CD8-positive, alpha-beta memory T cell (primary cell): ENCODE measurements around the gene FKBP1A. TPM values are rescaled to one million over a fixed set of nuclear protein-coding genes. Genes with fewer than 3 reads are reported as not detected.
"Not testable (repeated sequence)": the region's sequence is repeated elsewhere in the genome, so short reads cannot be mapped to it uniquely, and the experiment has no call there.

Experiments used
- CTCF ChIA-PET: fragments of 350-600 bp; sonication (Branson Sonifier 250); formaldehyde crosslinking; loops from one replicate; lab custom pipeline; 2021; ENCODE audit warnings: antibody characterized with exemption; lab: Charles Lee
- POLR2A ChIA-PET: fragments of 350-600 bp; sonication (Branson Sonifier 250); formaldehyde crosslinking; loops from one replicate; lab custom pipeline; 2021; ENCODE audit warnings: antibody characterized with exemption; lab: Charles Lee
- DNase-seq, 5 donors: peaks; one replicate each; pipeline versions ENCODE4 v3.0.0 to v3.0.0-alpha.2; 2020 to 2022; ENCODE audit warnings: mixed read lengths in 1 of 5
- H3K27ac ChIP-seq: one replicate; pipeline ENCODE4 v1.7.0; 2013; ENCODE audit warnings: low read depth, mild to moderate bottlenecking, low read length, moderate library complexity
- H3K27me3 ChIP-seq: 2 replicates; pipeline ENCODE4 v1.7.0; 2013; ENCODE audit warnings: low read length, mild to moderate bottlenecking; ENCODE audit not compliant: insufficient read depth, poor library complexity, severe bottlenecking
- H3K36me3 ChIP-seq: 2 replicates; pipeline ENCODE4 v1.7.0; 2013; ENCODE audit warnings: mild to moderate bottlenecking, low read length, moderate library complexity; ENCODE audit not compliant: insufficient read depth
- H3K4me1 ChIP-seq: 2 replicates; pipeline ENCODE4 v1.7.0; 2013; ENCODE audit warnings: mild to moderate bottlenecking, low read length, moderate library complexity; ENCODE audit not compliant: insufficient read depth
- H3K4me3 ChIP-seq: 2 replicates; pipeline ENCODE4 v1.7.0; 2013; ENCODE audit warnings: mild to moderate bottlenecking, low read length
- H3K9me3 ChIP-seq: 2 replicates; pipeline ENCODE4 v1.7.0; 2013; ENCODE audit warnings: mild to moderate bottlenecking, low read length
- H3K27ac Mint-ChIP-seq, 8 donors: one replicate each; pipeline ENCODE4 v1.8.0; 2020 to 2021; ENCODE audit warnings: mixed read lengths in 8 of 8, mild to moderate bottlenecking in 6 of 8, inconsistent platforms in 3 of 8, moderate library complexity in 3 of 8
- H3K27me3 Mint-ChIP-seq, 2 donors: one replicate each; pipeline ENCODE4 v1.8.0; 2020 to 2021; ENCODE audit warnings: mixed read lengths in 2 of 2, mild to moderate bottlenecking in 1 of 2, moderate library complexity in 1 of 2
- H3K36me3 Mint-ChIP-seq, 3 donors: one replicate each; pipeline ENCODE4 v1.8.0; 2020 to 2021; ENCODE audit warnings: mixed read lengths in 3 of 3, inconsistent platforms in 1 of 3, mild to moderate bottlenecking in 1 of 3
- H3K4me1 Mint-ChIP-seq, 3 donors: one replicate each; pipeline ENCODE4 v1.8.0; 2020 to 2021; ENCODE audit warnings: mixed read lengths in 3 of 3, inconsistent platforms in 1 of 3, mild to moderate bottlenecking in 1 of 3
- H3K4me3 Mint-ChIP-seq, 7 donors: one replicate each; pipeline ENCODE4 v1.8.0; 2020 to 2021; ENCODE audit warnings: mixed read lengths in 7 of 7, mild to moderate bottlenecking in 6 of 7, moderate library complexity in 4 of 7, inconsistent platforms in 2 of 7
- H3K9me3 Mint-ChIP-seq, 5 donors: one replicate each; pipeline ENCODE4 v1.8.0; 2020 to 2022; ENCODE audit warnings: mixed read lengths in 5 of 5, mild to moderate bottlenecking in 3 of 5, moderate library complexity in 2 of 5, inconsistent platforms in 1 of 5
- polyA plus RNA-seq: library from polyadenylated mRNA; unstranded; fragments of 300-500 nt; fragmentation: Illumina TruSeq; gene quantifications from one replicate; pipeline ENCODE4 v1.2.3, GENCODE V29; 2021
- total RNA-seq, 2 experiments: library from RNA; stranded (reverse); gene quantifications; one replicate each; pipeline ENCODE4 v1.2.3, GENCODE V29; 2021

The FKBP1A gene
- total and polyA plus RNA-seq, 3 experiments from 2014 or later, result 43.1 to 274 (median 274) TPM

- Mint-ChIP-seq H3K9me3 (peaks cover 16 to 36% (median 26%) of the 10 kb centered on the region in 5 donors), H3K27me3 (peaks cover 13 to 15% of the 10 kb centered on the region in 2 donors), H3K27ac (peak overlapping the region in 1 of 8 donors; percentile 74), H3K4me1 (no peaks in the 10 kb centered on the region), H3K4me3 (no peak overlapping the region), H3K36me3 (peaks cover 5 to 24% (median 7%) of the 10 kb centered on the region in 3 donors)
- H3K27me3 ChIP-seq, result no peaks in the 10 kb centered on the region
- DNase-seq, result no peak
- H3K36me3 ChIP-seq, result no peaks in the 10 kb centered on the region
- peaks cover 4% of the 10 kb centered on the region for H3K9me3 ChIP-seq
- no peaks in the 10 kb centered on the region for H3K4me1 ChIP-seq
- no peak overlapping the region for H3K27ac ChIP-seq
- no peak overlapping the region for H3K4me3 ChIP-seq
- ChIA-PET POLR2A (no interaction called here), CTCF (interaction anchor here (0.6 kb wide), 1 partner anchor 21 kb away, joined by 3 read pairs; no protein-coding TSS in a partner anchor)
Measured at GRCh38 chr20:1415667-1416468, 23.0 kb upstream of the FKBP1A start.

- H3K27ac ChIP-seq, result no peak overlapping the region
- H3K27me3 Mint-ChIP-seq, result peaks cover 7 to 15% of the 10 kb centered on the region in 2 donors
- no peaks in the 10 kb centered on the region for H3K4me1 Mint-ChIP-seq
- H3K27ac Mint-ChIP-seq, result no peak overlapping the region
- H3K4me1 ChIP-seq, result no peaks in the 10 kb centered on the region
- H3K9me3 ChIP-seq, result no peaks in the 10 kb centered on the region
- H3K4me3 ChIP-seq, result no peak overlapping the region
- no peak for DNase-seq
- H3K36me3 Mint-ChIP-seq, result peaks cover 5 to 19% (median 5%) of the 10 kb centered on the region in 3 donors
- H3K27me3 ChIP-seq, result no peaks in the 10 kb centered on the region
- no peaks in the 10 kb centered on the region for H3K36me3 ChIP-seq
- peaks cover 8 to 30% (median 17%) of the 10 kb centered on the region in 5 donors for H3K9me3 Mint-ChIP-seq
- POLR2A ChIA-PET, result no interaction called here
- CTCF ChIA-PET, result no interaction called here
- H3K4me3 Mint-ChIP-seq, result no peak overlapping the region
Measured at GRCh38 chr20:1414982-1415381, 22.1 kb upstream of the FKBP1A start.

- no peaks in the 10 kb centered on the region for H3K4me1 ChIP-seq
- no peak overlapping the region for H3K27ac ChIP-seq
- ChIA-PET POLR2A (no interaction called here), CTCF (no interaction called here)
- Mint-ChIP-seq H3K27me3 (peaks cover 17 to 32% of the 10 kb centered on the region in 2 donors), H3K36me3 (peaks cover 0 to 34% (median 2%) of the 10 kb centered on the region in 3 donors), H3K4me3 (no peak overlapping the region), H3K4me1 (peaks cover 8 to 13% (median 11%) of the 10 kb centered on the region in 3 donors), H3K9me3 (peaks cover 0 to 9% (median 2%) of the 10 kb centered on the region in 5 donors), H3K27ac (no peak overlapping the region)
- no peak overlapping the region for H3K4me3 ChIP-seq
- H3K9me3 ChIP-seq, result no peaks in the 10 kb centered on the region
- H3K36me3 ChIP-seq, result no peaks in the 10 kb centered on the region
- peaks cover 4% of the 10 kb centered on the region for H3K27me3 ChIP-seq
- DNase-seq, result no peak
Measured at GRCh38 chr20:1405801-1406200, 12.9 kb upstream of the FKBP1A start.

GRCh38 chr20:1403624-1404023 lies 10.8 kb upstream of the FKBP1A start:
- CTCF ChIA-PET, result interaction anchor here (1.2 kb wide), 1 partner anchor 29 kb away, joined by 3 read pairs; no protein-coding TSS in a partner anchor
- H3K4me1 Mint-ChIP-seq, result peaks cover 10 to 13% (median 11%) of the 10 kb centered on the region in 3 donors
- H3K4me3 ChIP-seq, result no peak overlapping the region
- peaks cover 0 to 30% (median 2%) of the 10 kb centered on the region in 3 donors for H3K36me3 Mint-ChIP-seq
- peaks cover 0 to 9% (median 0%) of the 10 kb centered on the region in 5 donors for H3K9me3 Mint-ChIP-seq
- H3K27ac Mint-ChIP-seq, result no peak overlapping the region
- no peak for DNase-seq
- no peaks in the 10 kb centered on the region for H3K4me1 ChIP-seq
- no peak overlapping the region for H3K27ac ChIP-seq
- H3K4me3 Mint-ChIP-seq, result no peak overlapping the region
- no peaks in the 10 kb centered on the region for H3K36me3 ChIP-seq
- H3K27me3 ChIP-seq, result peaks cover 4% of the 10 kb centered on the region
- POLR2A ChIA-PET, result no interaction called here
- H3K27me3 Mint-ChIP-seq, result peaks cover 17 to 50% of the 10 kb centered on the region in 2 donors
- no peaks in the 10 kb centered on the region for H3K9me3 ChIP-seq

- H3K9me3 Mint-ChIP-seq, result peaks cover 0 to 7% (median 2%) of the 10 kb centered on the region in 5 donors
- no peaks in the 10 kb centered on the region for H3K9me3 ChIP-seq
- DNase-seq, result no peak
- no peak overlapping the region for H3K4me3 ChIP-seq
- peaks cover 16 to 52% of the 10 kb centered on the region in 2 donors for H3K27me3 Mint-ChIP-seq
- peaks cover 10 to 13% (median 11%) of the 10 kb centered on the region in 3 donors for H3K4me1 Mint-ChIP-seq
- CTCF ChIA-PET, result interaction anchor here (1.2 kb wide), 1 partner anchor 28 kb away, joined by 3 read pairs; no protein-coding TSS in a partner anchor
- H3K36me3 Mint-ChIP-seq, result peaks cover 0 to 24% (median 0%) of the 10 kb centered on the region in 3 donors
- H3K27ac ChIP-seq, result no peak overlapping the region
- H3K36me3 ChIP-seq, result no peaks in the 10 kb centered on the region
- H3K4me1 ChIP-seq, result no peaks in the 10 kb centered on the region
- H3K27ac Mint-ChIP-seq, result peak overlapping the region in 1 of 8 donors; percentile 70
- POLR2A ChIA-PET, result no interaction called here
- H3K27me3 ChIP-seq, result peaks cover 4% of the 10 kb centered on the region
- H3K4me3 Mint-ChIP-seq, result peak overlapping the region in 1 of 7 donors; percentile 42
Measured at GRCh38 chr20:1402149-1402548, 9.3 kb upstream of the FKBP1A start.

- ChIA-PET CTCF (no interaction called here), POLR2A (no interaction called here)
- H3K27ac Mint-ChIP-seq, result no peak overlapping the region
- H3K4me3 Mint-ChIP-seq, result no peak overlapping the region
- H3K36me3 Mint-ChIP-seq, result peaks cover 0 to 22% (median 0%) of the 10 kb centered on the region in 3 donors
- Histone ChIP-seq H3K4me3 (no peak overlapping the region), H3K27ac (no peak overlapping the region), H3K27me3 (peaks cover 4% of the 10 kb centered on the region), H3K9me3 (no peaks in the 10 kb centered on the region), H3K4me1 (no peaks in the 10 kb centered on the region), H3K36me3 (no peaks in the 10 kb centered on the region)
- peaks cover 18 to 50% of the 10 kb centered on the region in 2 donors for H3K27me3 Mint-ChIP-seq
- H3K9me3 Mint-ChIP-seq, result peaks cover 0 to 7% (median 6%) of the 10 kb centered on the region in 5 donors
- peaks cover 11 to 13% (median 12%) of the 10 kb centered on the region in 3 donors for H3K4me1 Mint-ChIP-seq
- no peak for DNase-seq
Measured at GRCh38 chr20:1401451-1401907, 8.6 kb upstream of the FKBP1A start.

- Mint-ChIP-seq H3K27me3 (peaks cover 22 to 53% of the 10 kb centered on the region in 2 donors), H3K4me1 (peaks cover 12 to 15% (median 13%) of the 10 kb centered on the region in 3 donors), H3K36me3 (peaks cover 0 to 20% (median 2%) of the 10 kb centered on the region in 3 donors)
- H3K27me3 ChIP-seq, H3K9me3 ChIP-seq, DNase-seq, H3K9me3 Mint-ChIP-seq, H3K27ac ChIP-seq, H3K36me3 ChIP-seq, H3K4me1 ChIP-seq, H3K4me3 ChIP-seq, H3K27ac Mint-ChIP-seq, H3K4me3 Mint-ChIP-seq: not testable (repeated sequence)
- POLR2A ChIA-PET, result interaction anchor here (0.6 kb wide), 1 partner anchor 908 kb away, joined by 3 read pairs; no protein-coding TSS in a partner anchor
- CTCF ChIA-PET, result interaction anchor here (1.0 kb wide), 1 partner anchor 11 kb away, joined by 3 read pairs; no protein-coding TSS in a partner anchor
Measured at GRCh38 chr20:1399678-1400366, 7.0 kb upstream of the FKBP1A start.
